ENCODE results near the gene CACNA2D3.

DNA sequence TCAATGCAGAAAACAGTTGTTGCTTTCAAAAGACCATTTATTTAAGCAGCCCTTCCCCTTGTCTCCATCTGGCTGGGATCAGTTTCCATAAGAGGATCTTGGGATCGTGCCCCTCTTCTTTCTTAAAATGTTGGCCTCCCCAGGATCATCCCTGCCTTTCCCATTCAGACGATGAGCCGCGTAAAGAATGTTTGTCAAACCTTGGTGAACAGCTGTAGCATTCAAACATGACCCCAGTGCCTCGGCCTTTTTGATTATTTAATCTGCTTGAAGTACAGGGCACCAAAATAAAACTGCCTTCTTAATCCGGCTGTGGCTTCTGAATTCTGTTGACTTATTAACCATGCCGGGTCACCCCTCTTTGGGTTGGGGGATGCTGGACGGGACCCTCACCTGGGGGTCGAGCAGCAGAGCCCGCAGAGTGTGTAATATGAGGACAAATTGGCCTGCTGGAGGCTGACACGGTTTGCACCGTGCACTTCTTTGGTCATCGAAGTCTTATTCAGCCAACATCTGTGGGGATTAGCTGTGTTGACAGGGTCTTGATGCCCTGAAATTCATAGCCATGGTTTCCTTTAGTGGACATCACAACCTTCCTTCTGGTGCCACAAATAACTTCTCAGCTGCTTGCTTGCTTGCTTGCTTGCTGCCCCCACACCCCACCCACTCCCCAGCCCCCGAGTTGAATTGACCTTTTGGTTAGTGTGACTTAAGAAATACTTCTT lies 805.9 kb downstream of the CACNA2D3 start, which contains the start of gene LRTM1:
- TF ChIP-seq, protein P1, sequence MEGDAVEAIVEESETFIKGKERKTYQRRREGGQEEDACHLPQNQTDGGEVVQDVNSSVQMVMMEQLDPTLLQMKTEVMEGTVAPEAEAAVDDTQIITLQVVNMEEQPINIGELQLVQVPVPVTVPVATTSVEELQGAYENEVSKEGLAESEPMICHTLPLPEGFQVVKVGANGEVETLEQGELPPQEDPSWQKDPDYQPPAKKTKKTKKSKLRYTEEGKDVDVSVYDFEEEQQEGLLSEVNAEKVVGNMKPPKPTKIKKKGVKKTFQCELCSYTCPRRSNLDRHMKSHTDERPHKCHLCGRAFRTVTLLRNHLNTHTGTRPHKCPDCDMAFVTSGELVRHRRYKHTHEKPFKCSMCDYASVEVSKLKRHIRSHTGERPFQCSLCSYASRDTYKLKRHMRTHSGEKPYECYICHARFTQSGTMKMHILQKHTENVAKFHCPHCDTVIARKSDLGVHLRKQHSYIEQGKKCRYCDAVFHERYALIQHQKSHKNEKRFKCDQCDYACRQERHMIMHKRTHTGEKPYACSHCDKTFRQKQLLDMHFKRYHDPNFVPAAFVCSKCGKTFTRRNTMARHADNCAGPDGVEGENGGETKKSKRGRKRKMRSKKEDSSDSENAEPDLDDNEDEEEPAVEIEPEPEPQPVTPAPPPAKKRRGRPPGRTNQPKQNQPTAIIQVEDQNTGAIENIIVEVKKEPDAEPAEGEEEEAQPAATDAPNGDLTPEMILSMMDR (IDR thresholded peaks at IDR 0.05) = no peak
- no peak for TF ChIP-seq POLR2A (IDR thresholded peaks at IDR 0.05)

Measured in lower leg skin (tissue), 3 donors.